Sigmoid colon (tissue), 7 donors: ENCODE results near the gene MYBBP1A. TPM values are rescaled to one million over a fixed set of nuclear protein-coding genes. Genes with fewer than 3 reads are reported as not detected.

Experiments used
- DNase-seq: peaks from one replicate; pipeline ENCODE4 v3.0.0-alpha.2; 2019
- H3K27ac ChIP-seq, 4 donors: fragments of 200-600 bp; sonication (generic); one replicate each; pipeline ENCODE4 v1.5.1; 2016 to 2019; ENCODE audit warnings: mild to moderate bottlenecking in 1 of 4
- H3K27me3 ChIP-seq, 3 donors: fragments of 200-600 bp; sonication (generic); one replicate each; pipeline ENCODE4 v1.5.1; 2019; ENCODE audit warnings: mild to moderate bottlenecking in 1 of 3
- H3K36me3 ChIP-seq, 4 donors: fragments of 200-600 bp; sonication (generic); one replicate each; pipeline ENCODE4 v1.5.1; 2016 to 2019
- H3K4me1 ChIP-seq, 4 donors: fragments of 200-600 bp; sonication (generic); one replicate each; pipeline ENCODE4 v1.5.1; 2017 to 2019
- H3K4me3 ChIP-seq, 4 donors: fragments of 200-600 bp; sonication (generic); one replicate each; pipeline ENCODE4 v1.5.1; 2017 to 2019; ENCODE audit warnings: mild to moderate bottlenecking in 2 of 4, moderate library complexity in 1 of 4
- H3K9me3 ChIP-seq, 4 donors: fragments of 200-600 bp in 3 of 4; sonication (generic) in 3 of 4; one replicate each; pipeline versions ENCODE4 v1.5.1 to v1.6.1; 2013 to 2019
- CTCF ChIP-seq, 4 experiments: fragments of 450-650 bp in 3 of 4; fragments of 200-600 bp in 1 of 4; IDR thresholded peaks; one replicate each; pipeline ENCODE4 v1.5.1; 2016 to 2019; ENCODE audit warnings: antibody characterized with exemption in 4 of 4, mild to moderate bottlenecking in 3 of 4, moderate library complexity in 2 of 4
- EP300 ChIP-seq, 4 donors: sonication (generic); formaldehyde crosslinking; IDR thresholded peaks; one replicate each; pipeline ENCODE4 v1.6.1; 2017; ENCODE audit warnings: antibody characterized with exemption in 4 of 4
- POLR2A ChIP-seq, 2 donors: fragments of 450-650 bp; IDR thresholded peaks; one replicate each; pipeline ENCODE4 v1.6.1; 2016; ENCODE audit warnings: antibody characterized with exemption in 2 of 2, mild to moderate bottlenecking in 2 of 2, moderate library complexity in 2 of 2
- POLR2AphosphoS5 ChIP-seq, 4 donors: sonication (generic); formaldehyde crosslinking; IDR thresholded peaks; one replicate each; pipeline ENCODE4 v1.6.1; 2017; ENCODE audit warnings: antibody characterized with exemption in 4 of 4
- WGBS, 2 donors: extraction: QIAGEN DNeasy Blood & Tissue Kit; methylation state at CpG; one replicate each; pipeline ENCODE4 v1.1.7; 2013; 5-methylcytosine and 5-hydroxymethylcytosine counted together
- intact Hi-C: fragments of 100-400 bp; cut with DNase I; formaldehyde crosslinking; loops from one replicate; pipeline ENCODE4 v1.15.1; 2023
- polyA plus RNA-seq, 3 donors: library from polyadenylated mRNA; stranded (reverse); fragments of 200-250 nt; gene quantifications; one replicate each; pipeline ENCODE4 v1.2.3, GENCODE V29; 2013
- total RNA-seq, 4 donors: library from RNA; depleted of rRNA; stranded (reverse); fragments of >200 nt; gene quantifications; one replicate each; pipeline ENCODE4 v1.1.0, GENCODE V29; 2016
- donor health status: healthy with polysubstance abuse.
- donor health status: Bipolar disorder and iron deficiency.
- donor health status: healthy.

The MYBBP1A gene
- total and polyA plus RNA-seq, 7 donors = 6.6 to 44.5 (median 25.8) TPM

DNA sequence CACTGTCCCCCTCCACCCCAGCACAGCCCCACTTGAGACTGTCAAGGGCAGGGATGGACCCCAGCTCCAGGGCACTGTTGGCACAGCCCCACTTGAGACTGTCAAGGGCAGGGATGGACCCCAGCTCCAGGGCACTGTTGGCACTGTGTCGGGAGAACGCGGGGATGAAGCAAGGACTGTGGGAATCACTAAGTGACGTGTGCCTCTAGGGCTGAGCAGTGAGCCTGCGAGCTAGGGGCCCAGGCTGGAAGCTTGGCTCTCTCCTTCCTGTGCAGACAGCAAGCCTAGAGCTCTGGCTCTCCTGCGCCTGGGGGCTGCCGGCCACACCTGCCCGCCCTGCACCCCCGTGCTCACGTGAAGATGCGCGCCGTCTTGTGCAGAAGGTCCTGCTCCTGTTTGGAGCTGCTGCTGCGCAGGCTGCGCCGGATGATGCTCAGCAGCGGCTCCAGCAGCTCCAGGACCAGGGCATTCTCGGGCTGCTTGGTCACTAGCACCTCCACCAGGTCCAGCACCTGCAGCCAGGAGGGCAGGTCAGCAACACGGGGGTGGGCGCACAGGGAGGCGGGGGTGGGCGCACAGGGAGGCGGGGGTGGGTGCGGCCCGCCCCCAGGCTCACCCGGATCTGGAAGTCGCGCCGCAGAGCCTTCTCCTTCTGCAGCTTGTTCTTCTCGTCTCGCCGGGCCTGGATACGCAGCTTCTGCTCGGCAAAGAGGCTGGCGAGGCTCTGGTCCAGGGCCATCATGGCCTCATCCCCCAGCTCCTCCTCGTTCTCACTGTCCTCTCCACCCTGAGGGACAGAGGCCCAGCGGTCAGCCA is 10.8 kb downstream of the MYBBP1A start:
- WGBS, 2 donors = 94 to 95% methylated on average over 37 of the region's 37 CpGs
- Histone ChIP-seq H3K27me3 (no peaks in the 10 kb centered on the region), H3K4me3 (no peak overlapping the region), H3K36me3 (peaks cover 14 to 98% (median 80%) of the 10 kb centered on the region in 4 donors), H3K27ac (no peak overlapping the region), H3K4me1 (no peaks in the 10 kb centered on the region), H3K9me3 (no peaks in the 10 kb centered on the region)
- intact Hi-C loops = no loop called here
- TF ChIP-seq EP300 (IDR thresholded peaks at IDR 0.05) = no peak
- no peak for TF ChIP-seq CTCF (IDR thresholded peaks at IDR 0.05)
- no peak for TF ChIP-seq POLR2A (IDR thresholded peaks at IDR 0.05)
- no peak for TF ChIP-seq POLR2AphosphoS5 (IDR thresholded peaks at IDR 0.05)
- peak; percentile 61 for DNase-seq

DNA sequence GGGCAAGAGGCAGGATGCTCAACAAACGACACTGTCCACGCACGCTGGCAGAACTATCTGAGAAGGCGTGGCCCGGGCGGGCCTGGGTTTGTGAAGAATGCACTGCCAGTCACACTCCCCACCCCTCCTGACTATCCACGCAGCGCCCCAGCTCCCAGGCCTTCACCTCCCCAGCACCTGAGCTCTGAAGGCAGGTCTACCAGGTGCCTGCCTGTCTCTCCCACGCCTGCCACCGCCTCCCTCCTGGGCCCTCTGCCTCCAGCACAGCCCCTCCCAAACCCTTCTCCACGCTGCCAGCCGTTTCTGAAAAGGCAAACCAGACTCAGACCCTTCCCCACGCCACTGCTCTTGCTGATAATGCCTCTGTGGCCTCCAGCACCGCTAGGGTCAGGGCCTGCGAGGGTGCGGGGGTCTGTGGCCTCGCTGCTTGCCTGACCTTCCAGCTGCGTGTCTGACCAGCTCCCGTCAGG is 11.6 kb downstream of the MYBBP1A start:
- peak; percentile 54 for DNase-seq
- H3K9me3 ChIP-seq = no peaks in the 10 kb centered on the region
- H3K4me1 ChIP-seq = no peaks in the 10 kb centered on the region
- intact Hi-C loops = no loop called here
- H3K27ac ChIP-seq = no peak overlapping the region
- no peaks in the 10 kb centered on the region for H3K27me3 ChIP-seq
- H3K4me3 ChIP-seq = no peak overlapping the region
- H3K36me3 ChIP-seq = peaks cover 14 to 98% (median 75%) of the 10 kb centered on the region in 4 donors
- WGBS, 2 donors = 69 to 86% methylated on average over 19 of the region's 19 CpGs
- no peak for TF ChIP-seq POLR2AphosphoS5 (IDR thresholded peaks at IDR 0.05)
- no peak for TF ChIP-seq POLR2A (IDR thresholded peaks at IDR 0.05)
- no peak for TF ChIP-seq CTCF (IDR thresholded peaks at IDR 0.05)
- no peak for TF ChIP-seq EP300 (IDR thresholded peaks at IDR 0.05)

- DNase-seq = peak; percentile 52
- intact Hi-C loops = no loop called here
- Histone ChIP-seq H3K4me3 (no peak overlapping the region), H3K36me3 (peaks cover 14 to 93% (median 70%) of the 10 kb centered on the region in 4 donors), H3K9me3 (no peaks in the 10 kb centered on the region), H3K4me1 (peaks cover 0 to 4% (median under 1%) of the 10 kb centered on the region in 4 donors), H3K27ac (no peak overlapping the region), H3K27me3 (no peaks in the 10 kb centered on the region)
- 93 to 96% methylated on average over 19 of the region's 19 CpGs for WGBS, 2 donors
- TF ChIP-seq EP300 (IDR thresholded peaks at IDR 0.05) (no peak), POLR2A (IDR thresholded peaks at IDR 0.05) (no peak), POLR2AphosphoS5 (IDR thresholded peaks at IDR 0.05) (no peak), CTCF (IDR thresholded peaks at IDR 0.05) (no peak)
Observed at GRCh38 chr17:4542726-4543191, 12.4 kb downstream of the MYBBP1A start.

- intact Hi-C loops = no loop called here
- H3K4me3 ChIP-seq = no peak overlapping the region
- TF ChIP-seq EP300 (IDR thresholded peaks at IDR 0.05) = no peak
- H3K27me3 ChIP-seq = no peaks in the 10 kb centered on the region
- H3K27ac ChIP-seq = peak overlapping the region in 3 of 4 donors; percentile 2 to 17 (median 10)
- WGBS, 2 donors = 94 to 95% methylated on average over 14 of the region's 14 CpGs
- no peaks in the 10 kb centered on the region for H3K9me3 ChIP-seq
- DNase-seq = peak; percentile 54
- peaks cover 0 to 10% (median 5%) of the 10 kb centered on the region in 4 donors for H3K4me1 ChIP-seq
- H3K36me3 ChIP-seq = peaks cover 14 to 87% (median 65%) of the 10 kb centered on the region in 4 donors
Observed at GRCh38 chr17:4542003-4542725, 13.0 kb downstream of the MYBBP1A start.
